ENCODE measurements around the gene ATP5ME.
A peak's percentile ranks its signal among the peaks of the same experiment; 100 is the strongest.
"Not testable (repeated sequence)": the region's sequence is repeated elsewhere in the genome, so short reads cannot be mapped to it uniquely, and the experiment has no call there.

Gene ATP5ME

DNA sequence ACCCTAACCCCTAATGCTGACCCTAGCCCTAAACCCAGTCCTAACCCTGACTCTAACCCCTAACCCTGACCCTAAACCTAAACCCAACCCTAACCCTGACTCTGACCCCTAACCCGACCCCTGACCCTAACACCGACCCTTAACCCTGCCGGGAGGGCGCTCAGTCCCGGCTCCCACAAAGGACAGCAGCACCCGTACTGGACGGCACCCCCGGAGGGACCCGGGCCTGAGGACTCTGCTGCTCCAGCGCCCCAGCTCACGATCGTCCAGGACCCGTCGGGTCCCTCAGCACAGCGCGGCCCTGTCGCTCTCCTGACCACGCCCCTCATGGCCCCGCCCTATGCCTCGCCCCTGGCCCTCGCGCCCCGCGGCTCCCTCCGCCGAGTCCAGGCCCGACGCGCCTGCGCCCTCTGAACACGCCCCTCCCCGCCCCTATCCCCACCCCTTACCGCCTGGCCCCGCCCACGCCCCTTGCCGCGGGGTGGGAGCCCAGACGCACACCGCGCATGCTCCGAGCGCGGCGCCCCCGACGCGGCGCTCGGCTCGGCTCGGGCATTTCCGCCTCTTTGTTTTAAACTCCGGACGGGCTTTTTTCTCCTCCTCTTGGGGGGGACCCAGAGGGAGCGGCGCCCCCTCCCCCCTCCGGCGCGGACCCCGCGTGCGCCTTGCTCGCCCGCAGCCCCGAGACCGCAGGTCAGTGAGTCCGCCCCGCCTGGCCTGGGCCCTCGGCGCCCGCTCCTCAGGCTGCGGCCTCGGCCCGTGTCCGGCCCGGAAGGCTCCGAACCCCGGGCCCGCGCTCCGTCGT lies 31.4 kb upstream of the ATP5ME start, which contains the start of gene PCGF3:
PCGF3 (plus strand) TSS at position 555 of the 805 bp plus-strand sequence. CDS start 27,849 bp downstream, outside the sequence.
- H3K4me3 ChIP-seq (ENCODE audit: low read depth, low read length), result peak within 1 kb of the TSS; percentile 74

DNA sequence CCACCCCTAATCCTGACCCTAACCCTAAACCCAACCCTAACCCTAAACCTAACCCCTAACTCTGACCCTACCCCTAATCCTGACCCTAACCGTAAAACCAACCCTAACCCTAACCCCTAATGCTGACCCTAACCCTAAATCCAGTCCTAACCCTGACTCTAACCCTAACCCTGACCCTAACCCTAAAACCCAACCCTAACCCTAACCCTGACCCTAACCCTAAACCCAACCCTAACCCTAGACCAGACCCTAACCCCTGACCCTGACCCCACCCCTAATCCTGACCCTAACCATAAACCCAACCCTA lies 30.8 kb upstream of the ATP5ME start:
- H3K4me3 ChIP-seq (ENCODE audit: low read depth, low read length), result no peak overlapping the region

DNA sequence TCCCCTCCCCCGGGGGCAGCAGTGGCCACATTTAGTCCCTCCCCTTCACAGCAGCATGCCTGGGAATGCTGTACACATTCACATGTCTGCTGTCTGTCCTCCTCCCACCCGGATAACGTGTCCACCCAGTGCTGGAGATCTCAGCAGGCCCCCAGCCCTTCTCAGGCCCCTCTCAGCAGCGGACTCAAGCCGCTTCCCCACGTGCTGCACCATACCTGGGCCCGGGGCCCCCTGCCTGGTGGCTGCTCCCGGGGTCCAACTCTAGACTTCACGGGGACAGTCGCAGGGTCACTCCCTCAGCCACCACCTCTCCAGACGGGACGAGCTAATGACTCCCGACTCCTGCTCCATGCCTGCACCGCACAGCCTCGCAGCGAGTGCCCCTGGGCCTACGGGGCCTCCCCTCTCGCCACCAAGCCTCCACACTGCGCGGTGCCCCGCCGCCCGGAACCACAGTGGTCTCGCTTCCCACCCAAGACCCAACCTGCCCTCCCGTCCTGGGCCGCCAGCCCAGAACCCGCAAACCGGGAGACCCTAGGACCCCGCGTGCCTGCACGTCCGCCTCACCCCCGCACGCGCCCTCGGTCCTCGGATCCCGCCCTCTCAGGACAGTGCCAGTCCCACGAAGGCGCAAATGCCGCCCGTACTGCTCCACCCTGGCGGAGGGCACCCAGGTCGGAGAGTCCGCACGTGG lies 30.3 kb upstream of the ATP5ME start:
- H3K4me3 ChIP-seq (ENCODE audit: low read depth, low read length), result no peak overlapping the region

DNA sequence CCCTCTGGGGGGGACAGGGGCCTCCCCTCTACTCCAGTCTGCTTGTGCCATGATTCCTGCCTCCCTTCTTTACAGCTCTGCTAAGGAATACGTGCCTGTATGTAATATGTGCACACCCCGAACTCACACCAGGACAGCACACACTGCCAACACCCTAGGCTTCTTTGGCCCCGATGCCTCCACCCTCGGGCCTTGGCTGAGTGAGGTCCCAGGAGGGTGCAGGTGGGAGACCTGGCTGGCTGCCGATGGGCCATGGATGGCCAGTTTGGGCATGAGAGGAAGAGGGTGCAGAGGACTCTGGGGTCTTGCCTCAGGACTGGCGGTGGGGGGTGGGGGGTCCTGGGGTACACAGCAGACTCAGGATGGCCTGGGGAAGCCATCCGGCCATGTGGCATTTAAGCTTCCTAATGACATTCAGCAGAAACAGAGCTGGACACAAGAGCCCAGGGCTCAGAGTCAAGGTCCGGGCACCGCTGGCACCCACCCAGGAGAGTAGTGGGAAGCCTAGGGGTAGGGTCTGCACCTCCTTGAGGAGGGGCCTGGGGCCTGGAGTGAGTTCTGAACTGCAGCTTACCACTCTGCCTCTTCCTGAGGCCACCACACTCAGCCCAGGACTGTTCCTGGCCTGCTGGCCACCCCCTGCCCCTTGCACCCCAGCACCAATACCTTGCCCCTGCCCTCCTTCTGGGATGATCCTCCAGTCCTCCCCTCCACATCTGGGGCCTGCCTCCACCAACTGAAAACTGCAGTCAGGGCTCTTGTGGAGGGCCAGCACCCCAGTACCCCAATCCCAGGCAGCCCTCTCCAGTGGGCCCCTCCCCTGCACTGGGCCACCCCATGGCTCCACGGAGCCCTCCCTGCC lies 29.5 kb upstream of the ATP5ME start:
- no peak overlapping the region for H3K4me3 ChIP-seq (ENCODE audit: low read depth, low read length)

DNA sequence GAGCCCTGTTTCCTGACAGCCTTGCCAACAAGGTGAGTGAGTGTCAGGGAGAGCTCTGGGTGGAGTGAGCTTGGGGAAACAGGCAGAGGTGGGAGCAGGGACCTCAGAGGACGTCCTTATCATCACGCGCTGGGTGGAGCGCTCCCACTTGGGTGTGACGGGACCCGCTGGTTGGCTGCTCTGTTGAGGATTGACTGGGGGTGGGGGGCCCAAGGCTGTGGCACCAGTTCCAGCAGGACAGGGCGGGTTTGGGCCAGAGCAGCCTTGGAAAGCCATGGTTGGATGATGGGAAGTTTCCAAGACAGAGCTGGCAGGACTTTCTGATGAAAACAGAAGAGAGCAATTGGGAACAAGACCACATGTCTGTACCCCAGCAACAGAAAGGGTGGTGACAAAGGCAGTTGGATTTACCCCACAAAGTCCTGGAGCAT lies 28.6 kb upstream of the ATP5ME start:
- no peak overlapping the region for H3K4me3 ChIP-seq (ENCODE audit: low read depth, low read length)

DNA sequence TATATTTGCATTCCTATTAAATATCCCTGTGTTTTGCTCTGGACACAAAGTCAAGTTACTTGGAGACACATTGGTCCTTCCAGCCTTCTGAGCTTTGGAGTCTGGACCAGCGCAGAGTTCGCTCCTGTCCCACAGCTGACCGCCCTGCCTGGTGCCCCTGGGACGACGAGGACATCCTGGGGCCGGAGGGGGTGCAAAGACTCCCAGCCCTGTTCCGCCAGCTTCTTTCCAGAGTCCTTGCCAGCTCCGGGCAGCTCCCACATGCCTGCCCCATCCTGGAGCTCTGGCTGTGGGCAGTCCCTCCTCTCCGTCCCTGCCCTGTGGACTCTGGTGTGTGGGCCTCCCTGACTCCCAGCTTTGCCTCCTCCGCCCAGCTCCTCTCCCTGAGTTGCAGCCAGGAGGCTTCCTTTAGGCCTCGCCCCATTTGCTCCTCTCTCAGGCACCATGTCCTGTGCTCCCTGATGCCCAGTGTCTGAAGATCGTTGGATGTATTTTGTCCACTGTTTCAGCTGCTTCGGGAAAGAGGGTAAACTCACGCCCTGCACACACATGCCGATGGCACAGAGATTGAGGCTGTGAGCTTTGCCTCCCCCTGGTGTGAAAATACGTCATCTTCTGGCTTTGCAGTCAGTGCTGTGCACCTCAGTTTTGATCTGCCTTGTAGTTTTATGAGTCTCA lies 26.6 kb upstream of the ATP5ME start:
- H3K4me3 ChIP-seq (ENCODE audit: low read depth, low read length), result no peak overlapping the region

DNA sequence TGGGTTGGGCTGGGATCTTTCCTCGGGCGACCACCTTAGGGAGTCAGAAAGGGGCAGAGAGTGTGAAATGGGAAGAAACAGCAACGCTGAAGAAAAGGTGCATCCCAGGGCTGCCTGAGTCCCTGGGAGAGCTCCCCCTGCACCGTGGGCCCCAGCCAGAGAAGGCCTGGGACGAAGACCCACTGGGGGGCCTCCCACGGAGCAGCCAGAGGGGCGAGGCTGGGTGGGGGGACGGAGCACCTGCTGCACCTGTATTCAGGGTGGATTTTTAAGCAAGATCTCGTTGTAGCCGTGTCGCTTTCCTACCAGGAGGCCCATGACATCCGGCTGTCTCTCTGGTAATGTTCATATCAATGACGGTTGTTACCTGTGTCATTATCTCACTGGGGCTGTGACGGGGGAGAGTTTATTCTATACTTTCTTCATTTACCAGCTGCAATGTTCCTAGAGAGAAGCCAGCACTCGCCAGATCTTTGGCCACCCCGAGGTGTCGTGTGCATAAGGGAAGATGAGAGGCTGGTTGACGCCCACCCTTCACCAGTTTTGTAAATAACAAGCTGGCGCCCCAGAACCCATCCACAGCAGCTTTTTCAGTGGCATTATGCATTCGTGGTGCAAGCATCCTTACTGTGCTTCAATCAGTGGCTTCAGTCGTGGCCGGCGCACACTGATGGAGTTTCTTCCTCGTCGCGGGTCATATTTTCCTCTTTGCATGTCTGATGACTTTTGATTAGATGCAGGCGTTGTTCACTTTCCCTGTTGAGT lies 25.9 kb upstream of the ATP5ME start:
- no peak overlapping the region for H3K4me3 ChIP-seq (ENCODE audit: low read depth, low read length)

DNA sequence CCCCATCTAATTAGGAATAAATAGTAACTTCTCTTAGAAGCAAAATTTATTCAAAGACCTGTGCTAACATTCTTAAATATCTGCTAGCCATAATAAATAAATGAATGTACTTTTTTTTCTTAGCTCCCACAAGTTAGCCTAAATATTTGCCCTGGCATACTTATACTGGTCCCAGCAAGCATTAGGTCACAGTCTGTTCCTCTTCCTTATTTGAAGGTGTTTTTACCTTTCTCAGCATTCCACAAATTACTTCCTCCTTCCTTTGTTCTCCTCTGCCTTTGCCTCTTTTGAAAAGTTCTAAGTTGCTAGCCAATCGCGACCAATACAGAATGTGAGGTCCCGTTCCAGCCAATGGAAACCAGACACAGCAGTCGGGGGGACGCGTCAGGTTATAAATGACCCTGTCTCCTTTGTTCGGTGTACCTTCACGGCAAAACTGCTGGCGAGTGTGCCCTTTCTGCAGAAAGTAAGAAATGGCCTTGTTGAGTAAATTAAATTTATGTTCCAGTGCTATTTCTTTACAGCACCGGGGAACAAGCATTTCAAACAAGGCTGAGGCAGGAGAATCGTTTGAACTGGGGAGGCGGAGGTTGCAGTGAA lies 20.4 kb upstream of the ATP5ME start:
- not testable (repeated sequence) for H3K4me3 ChIP-seq (ENCODE audit: low read depth, low read length)

DNA sequence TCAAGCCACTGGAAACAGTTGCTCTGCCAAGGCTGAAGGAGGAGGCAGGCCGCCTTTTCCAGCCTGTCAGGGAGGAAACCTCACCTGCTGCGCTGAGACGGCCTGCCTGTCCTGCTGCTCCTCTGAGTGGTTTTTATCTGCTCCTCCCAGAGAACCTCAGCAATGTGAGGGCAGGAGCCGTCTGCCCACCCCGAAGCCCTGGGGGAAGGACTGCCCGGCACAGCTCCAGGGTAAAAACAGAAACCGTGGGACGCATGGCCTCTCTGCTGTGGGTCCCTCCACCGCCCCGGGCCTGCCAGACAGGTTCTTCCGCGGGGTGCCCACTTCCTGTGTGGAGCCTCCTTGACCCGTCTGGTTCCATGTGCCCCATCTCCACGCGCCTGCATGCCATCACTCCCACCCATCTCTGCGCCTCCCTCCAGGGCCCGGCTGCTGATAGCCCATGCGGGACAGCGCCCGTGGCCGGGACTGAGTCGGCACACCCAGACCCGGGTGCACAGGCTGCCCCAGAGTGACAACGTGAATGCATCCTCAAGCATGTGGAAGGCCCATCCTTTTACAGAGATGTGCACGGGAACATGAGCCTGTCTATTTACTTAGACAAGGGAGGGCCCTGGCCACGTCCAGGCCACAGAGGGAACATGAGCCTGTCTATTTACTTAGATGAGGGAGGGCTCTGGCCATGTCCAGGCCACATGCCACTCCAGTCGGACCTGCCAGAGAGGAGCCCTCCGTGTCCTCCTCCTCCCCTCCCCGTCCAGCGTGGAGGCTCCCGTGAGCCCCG lies 18.9 kb upstream of the ATP5ME start:
- H3K4me3 ChIP-seq (ENCODE audit: low read depth, low read length), result no peak overlapping the region

DNA sequence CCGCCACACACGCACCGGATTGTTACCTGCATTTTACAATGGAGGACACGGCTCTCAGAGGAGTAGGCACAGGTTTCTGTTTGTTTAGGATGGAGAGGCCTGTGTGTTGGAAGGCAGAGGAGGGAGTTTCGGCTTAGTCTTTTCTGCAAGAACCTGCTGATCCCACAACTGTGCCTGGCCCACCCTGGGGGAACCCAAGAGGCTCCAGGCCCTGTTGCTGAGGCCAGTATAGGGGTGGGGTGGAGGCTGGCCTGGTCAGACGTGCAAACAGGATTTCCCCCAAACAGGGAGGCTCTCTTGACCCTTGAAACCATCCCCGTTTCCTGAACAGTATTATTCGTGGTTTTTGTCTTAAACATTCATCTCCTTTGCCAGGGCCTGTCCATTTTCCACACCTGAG lies 15.6 kb upstream of the ATP5ME start:
- H3K4me3 ChIP-seq (ENCODE audit: low read depth, low read length), result peak overlapping the region; percentile 37

DNA sequence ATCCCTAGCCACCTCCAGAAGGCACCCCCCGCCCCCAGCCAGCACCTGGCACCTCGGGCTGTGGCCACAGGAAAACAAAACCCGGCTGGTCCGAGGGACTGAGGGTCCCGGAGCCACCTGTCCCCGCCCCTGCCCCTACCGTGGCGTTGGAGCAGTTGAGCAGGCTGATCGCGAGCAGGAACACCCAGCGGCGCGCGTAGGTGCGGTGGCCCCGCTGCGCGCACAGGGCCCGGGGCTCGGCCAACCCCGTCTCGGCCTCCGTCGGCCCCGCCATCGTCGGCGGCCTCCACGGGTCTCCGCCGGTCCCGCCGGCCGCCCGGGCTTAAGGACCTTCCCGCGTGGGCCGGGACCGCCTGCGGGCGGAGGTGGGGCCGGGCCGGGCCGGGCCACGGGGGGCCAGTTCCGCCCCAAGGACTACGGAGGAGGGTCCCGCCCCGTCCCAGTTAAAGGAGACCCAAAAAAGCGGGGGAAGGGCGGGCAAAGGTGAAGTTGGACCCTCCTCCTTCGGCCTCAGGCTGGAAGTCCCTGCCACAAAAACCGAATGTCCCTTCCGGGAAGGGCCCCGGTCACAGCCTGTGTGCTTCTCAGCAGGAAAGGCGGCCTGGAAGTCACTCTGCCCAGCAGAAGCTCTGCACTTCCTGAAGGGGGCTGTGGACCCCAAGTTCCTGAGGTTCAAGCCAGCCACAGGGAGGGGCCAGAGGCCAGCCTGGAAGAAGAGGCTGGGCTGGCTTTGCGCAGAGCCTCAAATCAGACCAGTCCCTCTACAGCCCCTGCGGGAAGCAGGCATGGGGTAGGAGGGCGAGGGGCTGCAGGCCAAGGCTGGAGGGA lies 15.0 kb upstream of the ATP5ME start, which contains the start of gene SLC49A3:
SLC49A3 (minus strand) TSS at position 298 of the 828 bp plus-strand sequence; CDS start at position 274, 24 bp downstream.
- H3K4me3 ChIP-seq (ENCODE audit: low read depth, low read length), result peak within 1 kb of the TSS; percentile 37

DNA sequence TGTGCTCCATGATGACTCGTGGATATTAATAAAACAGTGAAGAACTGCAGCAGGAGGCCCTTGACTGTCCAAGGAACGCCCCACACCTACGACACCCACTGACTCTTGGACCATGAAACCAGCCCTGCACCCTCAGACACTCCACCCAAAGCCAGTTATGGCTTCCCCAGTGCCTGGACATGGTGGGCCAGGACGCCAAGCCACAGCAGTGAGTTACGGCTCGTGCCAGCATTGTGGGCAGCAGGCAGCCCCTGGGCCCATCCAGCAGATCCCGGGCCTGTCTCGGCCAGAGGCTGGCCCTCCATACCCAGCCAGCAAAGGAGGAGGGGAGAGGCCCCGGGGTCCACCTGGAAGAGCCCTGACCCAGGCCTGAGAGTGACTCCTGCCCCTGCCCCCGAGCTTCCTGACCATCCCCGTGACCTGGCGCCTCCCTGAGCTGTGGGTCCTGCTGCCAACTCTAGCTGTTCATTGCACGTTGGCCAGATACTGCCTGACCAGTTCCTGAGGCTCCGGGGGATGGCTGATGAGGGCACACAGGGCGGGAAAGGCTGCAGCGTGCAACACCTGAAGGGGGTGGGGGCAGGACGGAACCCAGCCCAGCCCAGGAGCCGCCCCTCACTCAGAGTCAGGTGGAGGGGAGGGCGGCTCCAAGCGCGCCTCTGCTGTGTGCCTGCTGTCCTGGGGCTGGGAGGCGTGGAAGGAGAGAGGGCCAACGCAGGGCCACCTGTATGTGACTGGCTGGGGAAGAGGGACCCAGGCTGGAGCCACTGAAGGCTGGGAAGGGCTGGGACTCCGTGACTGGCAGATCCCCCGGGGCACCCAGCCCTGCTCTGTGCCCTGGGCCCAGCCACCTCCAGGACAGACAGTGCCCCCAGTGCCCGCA lies 14.1 kb upstream of the ATP5ME start:
- H3K4me3 ChIP-seq (ENCODE audit: low read depth, low read length), result peak overlapping the region; percentile 37

DNA sequence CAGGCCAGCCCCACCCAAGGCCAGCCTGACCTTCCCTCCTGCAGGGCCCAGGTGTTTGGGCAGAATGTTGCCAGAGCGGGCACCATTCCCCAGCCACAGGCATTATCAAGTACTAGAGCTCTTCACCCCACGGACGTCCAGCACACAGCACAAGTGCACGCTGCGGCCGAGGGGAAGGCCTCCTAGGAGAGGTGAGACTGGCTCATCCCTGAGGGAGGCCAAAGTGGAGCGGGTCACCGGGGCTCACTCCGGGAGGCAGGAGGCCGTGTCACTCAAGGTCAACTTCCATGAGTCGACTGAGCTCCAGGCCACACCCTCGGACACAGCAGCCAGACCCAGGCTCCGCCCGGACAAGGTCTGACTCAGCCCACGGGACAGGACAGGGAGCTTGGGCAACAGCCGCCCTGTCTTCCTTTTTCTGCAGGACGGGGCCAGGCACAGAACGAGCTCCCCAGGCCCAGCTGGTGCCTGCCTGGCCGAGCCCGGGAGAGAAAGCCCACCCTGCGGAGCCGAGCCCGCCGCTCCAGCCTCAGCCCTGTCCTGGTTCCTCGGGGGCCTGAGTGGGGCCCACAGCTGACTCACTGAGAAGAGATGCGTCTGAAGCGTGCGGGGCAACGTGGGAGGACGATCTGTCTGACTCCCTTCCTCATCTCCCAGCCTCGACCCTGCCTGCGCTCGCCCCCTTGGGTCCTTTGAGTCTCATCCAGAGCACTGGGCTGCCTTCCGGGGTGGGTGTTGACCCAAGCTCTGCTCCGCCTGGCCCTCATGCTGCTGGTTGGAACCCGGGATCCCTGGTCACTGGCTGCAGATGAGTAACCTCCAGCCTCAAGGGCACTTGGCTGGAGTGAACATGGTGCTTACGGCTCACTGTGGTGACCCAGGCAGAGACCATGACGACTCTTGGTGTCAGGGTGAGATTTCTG lies 13.2 kb upstream of the ATP5ME start:
- H3K4me3 ChIP-seq (ENCODE audit: low read depth, low read length), result no peak overlapping the region

DNA sequence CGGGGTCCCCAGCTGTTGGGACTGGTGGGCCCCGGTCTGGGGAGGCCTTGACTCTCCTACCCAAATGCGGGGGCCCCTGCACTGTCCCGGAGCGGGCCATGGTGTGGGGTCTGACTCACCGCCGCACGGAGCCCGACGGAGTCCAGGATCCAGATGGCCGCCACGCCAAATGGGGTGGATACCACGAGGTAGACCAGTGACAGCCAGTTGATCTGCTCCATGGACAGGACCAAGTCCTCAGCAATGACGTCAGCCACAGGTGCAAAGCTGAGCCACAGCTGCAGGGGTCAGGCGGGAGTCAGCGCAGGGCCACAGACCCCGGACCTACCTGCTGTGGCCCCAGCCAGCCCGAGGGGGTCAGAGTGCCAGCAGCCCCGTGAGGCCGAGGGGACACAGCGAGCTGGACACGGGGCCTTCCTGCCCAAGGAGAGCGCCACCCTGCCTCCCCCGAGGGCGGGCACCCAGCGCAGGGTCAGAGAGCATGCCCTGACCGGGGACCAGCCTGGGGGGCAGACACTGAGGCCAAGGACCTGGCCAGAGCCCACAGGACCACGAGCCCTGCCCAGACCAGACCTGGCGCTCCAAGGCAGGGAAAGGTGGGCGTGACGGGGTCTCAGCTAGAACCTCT lies 12.5 kb upstream of the ATP5ME start:
- H3K4me3 ChIP-seq (ENCODE audit: low read depth, low read length), result no peak overlapping the region

DNA sequence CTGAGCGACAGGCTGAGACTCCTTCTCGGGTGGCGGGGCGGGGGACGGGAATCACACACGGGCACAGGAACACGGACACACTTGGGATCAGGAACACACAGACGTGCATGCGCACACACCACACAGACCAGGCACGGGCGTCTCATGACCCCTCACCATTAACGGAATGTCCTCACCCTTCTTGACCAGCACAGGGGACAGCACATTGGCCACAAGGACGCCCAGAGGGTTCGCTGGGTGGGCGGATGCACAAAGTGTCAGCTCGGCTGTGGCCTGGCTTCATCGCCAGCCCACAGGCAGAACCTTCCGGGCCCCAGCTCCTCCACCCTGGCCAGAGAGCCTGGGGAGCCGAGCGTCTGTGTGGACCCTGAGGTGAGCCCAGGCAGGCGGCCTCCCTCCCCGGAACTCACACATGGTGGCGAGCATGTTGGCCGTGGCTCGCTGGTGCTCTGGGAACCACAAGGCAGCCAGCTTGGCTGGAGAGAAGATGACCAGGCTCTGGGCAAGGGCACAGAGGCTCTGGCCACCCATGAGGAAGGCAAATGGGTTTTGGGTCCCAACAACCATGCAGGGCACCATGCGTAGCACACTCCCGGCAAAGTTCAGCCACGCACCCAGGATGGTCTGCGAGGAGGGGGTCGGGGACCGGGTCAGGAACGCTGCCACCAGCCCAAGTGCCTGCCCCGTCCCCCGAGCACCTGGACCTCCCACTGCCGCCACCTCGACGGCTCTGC lies 11.8 kb upstream of the ATP5ME start:
- no peak overlapping the region for H3K4me3 ChIP-seq (ENCODE audit: low read depth, low read length)
